ENCODE measurements around the gene ACTMAP.
"Not testable (repeated sequence)": the region's sequence is repeated elsewhere in the genome, so short reads cannot be mapped to it uniquely, and the experiment has no call there.

Gene ACTMAP

DNA sequence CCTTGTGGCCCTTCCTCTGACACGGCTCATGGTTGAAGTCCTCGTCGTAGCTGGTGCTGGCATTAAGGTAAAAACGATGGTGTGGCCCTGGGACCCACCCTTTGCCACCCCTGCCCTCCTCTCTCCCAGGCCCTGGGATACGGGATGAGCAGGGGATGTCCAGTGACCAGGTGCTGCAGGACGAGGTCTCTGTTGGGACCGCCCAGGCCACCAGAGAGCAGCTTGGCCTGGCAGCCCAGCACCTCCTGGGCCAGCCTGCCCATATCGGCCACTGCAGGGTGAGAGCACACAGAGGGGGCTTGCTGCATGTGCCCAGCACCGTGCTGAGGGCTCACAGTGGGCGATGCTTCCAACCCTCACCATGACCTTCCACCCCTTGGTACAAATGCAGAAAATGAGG is 6.4 kb downstream of the ACTMAP start:
- DNase-seq (ENCODE audit: low read depth in 2 of 2) = no peak

DNA sequence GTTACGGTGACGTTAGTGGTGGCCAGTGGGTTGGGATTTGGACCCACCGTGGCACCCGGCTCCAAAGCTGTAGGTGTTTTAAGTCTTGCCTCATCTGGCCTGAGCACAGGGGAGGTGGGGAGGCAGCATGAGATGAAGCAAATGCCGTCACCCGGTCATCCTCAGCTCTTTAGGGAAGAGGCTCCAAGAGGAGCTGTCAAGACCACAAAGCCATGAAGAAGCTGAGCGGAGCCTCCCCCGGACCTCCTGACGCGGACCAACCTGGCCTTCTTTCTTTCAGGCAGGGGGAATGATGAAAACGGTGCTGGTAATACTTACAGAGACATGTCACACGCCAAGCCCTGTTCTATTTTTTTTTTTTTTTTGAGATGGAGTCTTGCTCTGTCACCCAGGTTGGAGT is 7.4 kb downstream of the ACTMAP start:
- no peak for DNase-seq (ENCODE audit: low read depth in 2 of 2)

DNA sequence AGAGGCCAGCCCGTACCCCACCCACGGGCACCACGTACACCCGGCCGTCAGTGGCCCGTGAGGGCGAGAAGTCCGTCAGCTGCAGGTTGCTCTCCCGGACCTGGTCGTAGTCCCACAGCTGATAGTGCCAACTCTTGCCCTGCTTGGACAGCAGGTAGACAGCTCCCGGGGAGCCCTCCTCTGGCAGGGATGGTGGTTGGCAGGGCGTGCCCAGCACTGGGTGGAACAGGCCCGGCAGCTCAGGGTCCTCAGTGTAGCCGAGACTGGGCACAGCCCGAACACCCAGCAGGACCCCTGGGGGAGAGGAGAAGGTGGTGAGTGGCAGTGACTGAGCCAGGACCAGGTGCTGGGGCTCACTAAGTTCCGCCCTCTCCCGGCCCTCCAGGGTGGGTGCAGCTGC is 7.8 kb downstream of the ACTMAP start:
- DNase-seq (ENCODE audit: low read depth in 2 of 2) = no peak

DNA sequence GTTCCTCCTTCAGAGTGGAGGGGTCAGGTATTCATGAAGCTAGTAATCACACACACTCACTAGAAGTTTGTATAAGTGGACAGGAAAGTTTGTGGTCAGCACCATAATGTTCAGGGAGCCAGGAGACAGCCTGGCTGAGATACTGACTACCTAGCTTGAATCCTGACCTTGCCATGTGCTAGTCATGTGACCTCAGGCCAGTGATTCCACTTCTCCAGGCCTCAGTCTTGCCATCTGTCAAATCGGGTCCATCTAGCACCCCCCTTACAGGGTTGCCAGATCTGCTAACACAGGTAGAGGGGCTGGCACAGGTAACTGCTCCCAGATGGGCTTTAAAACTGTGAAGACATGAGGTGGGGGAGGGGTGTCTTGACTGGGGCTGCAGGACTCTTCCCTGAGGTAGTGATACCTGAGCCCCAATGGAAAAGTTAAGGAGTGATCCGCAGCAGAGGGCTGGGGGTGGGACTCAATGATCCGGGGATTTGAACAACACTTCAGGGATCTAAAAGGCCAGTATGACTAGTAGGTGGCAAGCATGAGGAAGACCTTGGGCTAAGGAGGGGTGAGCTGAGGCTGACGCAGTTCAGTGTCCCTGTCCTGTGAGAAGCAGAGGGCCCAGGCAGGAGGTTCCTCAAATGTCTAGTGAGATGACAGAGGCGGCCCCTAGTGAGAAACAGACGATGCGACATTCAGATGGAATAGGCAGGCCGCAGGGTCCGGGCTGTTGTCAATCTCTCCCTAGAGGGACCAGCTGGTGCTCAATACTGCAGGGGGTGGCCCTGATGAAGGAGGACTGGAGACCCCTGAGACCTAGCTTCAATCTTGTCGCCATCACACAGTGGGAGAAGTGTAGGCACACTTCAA is 8.5 kb downstream of the ACTMAP start:
- DNase-seq (ENCODE audit: low read depth in 2 of 2) = no peak

DNA sequence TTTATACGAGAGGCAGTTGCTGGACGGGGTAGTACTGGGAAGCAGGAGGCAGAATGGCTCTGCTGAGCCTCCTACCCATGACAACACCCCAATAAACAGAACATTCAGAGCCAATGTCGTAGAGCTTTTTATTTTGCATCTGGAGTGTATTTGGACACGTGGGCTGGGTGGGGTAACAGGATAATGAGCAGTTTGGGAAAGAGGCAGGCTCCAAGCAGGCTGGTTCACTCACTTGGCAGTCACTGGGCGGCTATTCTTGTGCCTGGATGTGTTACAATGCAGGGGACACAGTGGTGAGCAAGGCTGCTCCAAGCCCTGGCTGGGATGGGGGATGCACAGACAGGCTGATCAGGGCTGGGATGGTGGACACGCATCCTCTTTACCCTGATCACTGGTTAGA is 9.5 kb downstream of the ACTMAP start:
- no peak for DNase-seq (ENCODE audit: low read depth in 2 of 2)

DNA sequence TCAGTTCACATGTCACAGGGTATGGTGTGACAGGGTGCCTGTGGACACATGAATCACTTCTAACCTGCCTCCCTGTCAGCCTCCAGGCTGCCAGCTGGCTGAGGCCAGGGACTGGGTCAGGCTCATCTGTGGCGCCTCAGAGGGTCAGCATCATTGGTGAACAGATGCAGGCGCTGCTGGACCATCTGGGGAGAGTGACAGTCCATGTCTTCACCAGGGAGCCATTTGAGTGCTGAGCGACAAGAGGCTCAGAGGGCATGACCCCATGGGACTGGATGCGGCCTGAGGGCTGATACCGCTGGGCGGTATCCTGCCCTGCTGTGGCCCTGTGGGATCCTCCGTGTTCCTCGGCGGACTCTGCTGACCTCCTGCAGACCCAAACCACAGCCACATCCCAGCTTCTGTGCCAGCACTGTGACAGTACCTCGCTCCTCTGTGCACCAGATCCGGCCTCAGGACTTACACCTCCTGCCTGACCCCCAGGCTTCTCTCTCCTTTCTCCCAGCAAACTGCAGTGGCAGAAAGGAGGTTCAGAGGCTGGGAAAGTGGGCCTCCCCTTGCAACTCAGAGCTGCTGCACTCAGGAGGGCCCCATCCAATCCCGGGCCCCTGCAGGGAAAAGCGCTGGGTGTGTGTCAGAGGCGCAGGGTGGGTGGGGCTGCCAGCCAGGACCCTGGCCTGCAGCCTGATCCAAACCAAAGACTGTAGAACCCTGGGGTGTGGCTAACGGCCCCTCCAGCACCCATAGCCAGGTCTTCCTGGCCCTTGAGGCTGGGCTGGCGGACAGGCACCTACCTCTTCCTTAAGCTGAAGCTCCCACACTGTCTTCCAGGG is 10.2 kb downstream of the ACTMAP start:
- no peak for DNase-seq (ENCODE audit: low read depth in 2 of 2)

DNA sequence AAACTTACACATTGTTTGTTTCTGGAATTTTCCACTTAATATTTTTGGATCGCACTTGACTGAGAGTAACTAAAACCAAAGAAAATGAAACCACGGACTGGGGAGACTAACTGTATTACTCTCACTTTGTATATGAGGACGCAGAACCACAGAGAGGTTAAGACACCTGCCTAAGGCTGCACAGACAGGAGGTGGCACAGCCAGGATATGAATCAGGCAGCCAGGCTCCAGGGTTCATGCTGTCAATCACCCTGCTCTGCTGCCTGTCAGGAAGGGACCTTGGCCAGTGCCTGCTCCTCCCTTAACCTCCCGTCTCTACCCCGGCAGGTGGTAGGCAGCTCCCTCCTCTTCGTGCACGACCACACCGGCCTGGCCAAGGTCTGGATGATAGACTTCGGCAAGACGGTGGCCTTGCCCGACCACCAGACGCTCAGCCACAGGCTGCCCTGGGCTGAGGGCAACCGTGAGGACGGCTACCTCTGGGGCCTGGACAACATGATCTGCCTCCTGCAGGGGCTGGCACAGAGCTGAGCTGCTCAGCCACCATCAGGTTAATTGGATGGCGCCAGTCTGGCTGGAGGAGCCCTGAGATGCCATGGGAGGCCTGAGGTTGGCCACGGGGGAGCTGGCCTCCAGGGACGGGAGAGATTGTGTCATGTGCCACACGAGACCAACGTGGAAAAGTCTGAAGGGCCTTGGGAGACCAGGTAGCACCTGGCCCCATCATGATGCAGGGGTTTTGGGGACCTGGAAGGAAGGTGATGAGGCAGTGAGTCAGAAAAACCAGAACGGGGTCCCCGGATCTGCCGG is 11.0 kb downstream of the ACTMAP start:
- no peak for DNase-seq (ENCODE audit: low read depth in 2 of 2)

DNA sequence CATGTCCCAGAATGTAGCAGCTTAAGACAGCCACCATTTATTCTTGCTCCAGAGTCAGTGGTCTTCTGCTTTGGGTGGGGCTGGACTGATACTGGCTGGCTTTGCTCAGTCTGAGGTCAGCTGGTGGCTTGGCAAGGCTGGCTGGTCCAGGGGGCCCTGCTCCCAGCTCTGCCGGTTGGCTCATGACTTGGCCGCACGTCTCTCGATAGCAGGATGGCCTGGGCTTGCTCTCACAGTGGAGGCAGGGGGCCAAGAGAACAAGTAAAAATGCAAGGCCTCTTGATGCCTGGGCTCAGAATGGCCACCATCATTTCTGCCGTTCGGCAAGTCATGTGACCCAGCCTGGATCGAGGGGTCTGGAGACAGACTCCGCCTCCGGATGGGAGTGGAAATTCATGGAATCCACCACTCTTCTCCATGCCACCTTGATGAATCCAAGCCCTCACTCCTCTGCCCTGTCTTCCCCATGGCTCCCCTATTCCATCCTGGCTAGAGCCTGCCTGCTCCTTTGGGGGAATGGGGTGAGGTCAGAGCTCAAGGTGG is 13.1 kb downstream of the ACTMAP start:
- no peak for DNase-seq (ENCODE audit: low read depth in 2 of 2)

DNA sequence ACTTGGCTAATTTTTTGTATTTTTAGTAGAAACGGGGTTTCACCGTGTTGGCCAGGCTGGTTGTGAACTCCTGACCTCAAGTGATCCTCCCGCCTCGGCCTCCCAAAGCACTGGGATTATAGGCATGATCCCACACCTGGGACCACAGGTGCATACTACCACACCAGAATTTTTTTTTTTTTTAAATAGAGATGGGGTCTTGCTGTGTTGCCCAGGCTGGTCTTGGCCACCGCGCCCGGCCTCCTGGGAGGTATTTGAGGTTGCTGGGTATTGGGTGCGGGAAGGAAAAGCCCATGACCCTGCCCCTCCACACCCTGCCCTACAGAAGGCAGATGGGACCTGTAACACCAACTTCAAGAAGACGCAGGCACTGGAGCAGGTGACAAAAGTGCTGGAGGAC is 13.6 kb downstream of the ACTMAP start:
- no peak for DNase-seq (ENCODE audit: low read depth in 2 of 2)

DNA sequence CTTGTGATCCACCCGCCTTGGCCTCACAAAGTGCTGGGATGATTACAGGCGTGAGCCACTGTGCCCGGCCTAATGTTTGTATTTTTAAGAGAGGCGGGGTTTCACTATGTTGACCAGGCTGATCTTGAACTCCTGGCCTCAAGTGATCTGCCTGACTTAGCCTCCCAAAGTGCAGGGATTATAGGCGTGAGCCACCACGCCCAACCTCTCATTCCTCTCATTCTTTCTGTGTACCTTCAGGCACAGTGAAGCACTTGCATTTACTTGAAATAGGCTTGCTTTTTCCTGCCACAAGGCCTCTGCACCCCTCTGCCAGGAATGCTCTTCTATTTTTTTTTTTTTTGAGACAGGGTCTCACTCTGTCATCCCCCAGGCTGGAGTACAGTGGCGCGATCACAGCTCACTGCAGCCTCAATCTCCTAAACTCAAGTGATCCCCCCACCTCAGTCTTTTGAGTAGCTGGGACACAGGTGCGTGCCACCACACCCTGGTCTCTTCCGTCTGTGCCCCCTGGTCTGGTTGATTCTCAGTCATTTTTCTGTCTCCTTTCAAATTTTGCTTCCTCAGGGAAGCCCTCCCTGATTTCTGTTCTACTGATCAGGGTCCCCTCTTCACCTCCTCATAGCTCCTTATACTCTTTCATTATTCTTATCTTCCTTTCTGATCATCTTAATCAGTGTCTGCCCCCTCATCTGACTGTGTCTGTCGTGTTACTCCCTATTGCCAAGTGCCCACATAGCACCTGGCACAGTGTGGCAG is 15.1 kb downstream of the ACTMAP start:
- no peak for DNase-seq (ENCODE audit: low read depth in 2 of 2)

DNA sequence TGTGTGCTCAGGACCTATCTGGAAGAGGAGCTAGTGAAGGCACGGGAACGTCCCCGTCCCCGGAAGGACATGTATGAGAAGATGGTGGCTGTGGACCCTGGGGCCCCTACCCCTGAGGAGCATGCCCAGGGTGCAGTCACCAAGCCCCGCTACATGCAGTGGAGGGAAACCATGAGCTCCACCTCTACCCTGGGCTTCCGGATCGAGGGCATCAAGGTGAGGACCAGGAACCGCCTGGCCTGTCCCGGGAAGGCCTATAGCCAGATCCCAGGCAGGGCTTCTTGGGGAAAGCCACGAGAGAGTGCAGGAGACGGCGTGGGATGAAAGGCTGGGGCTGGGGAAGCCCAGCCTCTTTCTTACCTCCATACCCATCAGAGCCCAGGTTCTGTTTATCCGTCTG is 17.1 kb downstream of the ACTMAP start:
- no peak for DNase-seq (ENCODE audit: low read depth in 2 of 2)

DNA sequence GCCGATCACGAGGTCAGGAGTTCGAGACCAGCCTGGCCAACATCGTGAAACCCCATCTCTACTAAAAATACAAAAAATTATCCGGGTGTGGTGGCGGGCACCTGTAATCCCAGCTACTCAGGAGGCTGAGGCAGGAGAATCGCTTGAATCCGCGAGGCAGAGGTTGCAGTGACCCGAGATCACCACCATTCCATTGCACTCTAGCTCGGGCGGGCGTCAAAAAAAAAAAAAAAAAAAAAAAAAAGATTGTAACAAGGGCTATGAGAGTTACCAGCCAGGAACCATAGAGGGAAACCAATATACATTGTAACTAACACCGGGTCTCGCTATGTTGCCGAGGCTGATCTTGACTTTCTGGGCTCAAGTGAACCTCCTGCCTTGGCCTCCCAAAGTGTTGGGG is 18.0 kb downstream of the ACTMAP start:
- DNase-seq (ENCODE audit: low read depth in 2 of 2) = not testable (repeated sequence)

DNA sequence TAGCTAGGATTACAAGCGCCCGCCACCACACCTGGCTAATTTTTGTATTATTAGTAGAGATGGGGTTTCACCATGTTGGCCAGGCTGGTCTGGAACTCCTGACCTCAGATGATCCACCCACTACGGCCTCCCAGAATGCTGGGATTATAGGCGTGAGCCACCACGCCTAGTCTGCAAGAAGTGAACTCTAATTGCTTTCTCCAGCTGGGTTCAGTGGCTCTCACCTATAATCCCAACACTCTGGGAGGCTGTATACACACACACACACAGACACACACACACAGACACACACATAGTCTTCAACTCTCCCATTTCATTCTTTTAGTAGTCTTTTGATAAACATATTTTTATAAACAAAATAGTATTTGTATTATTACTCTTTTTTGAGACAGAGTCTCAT is 20.2 kb downstream of the ACTMAP start:
- not testable (repeated sequence) for DNase-seq (ENCODE audit: low read depth in 2 of 2)

DNA sequence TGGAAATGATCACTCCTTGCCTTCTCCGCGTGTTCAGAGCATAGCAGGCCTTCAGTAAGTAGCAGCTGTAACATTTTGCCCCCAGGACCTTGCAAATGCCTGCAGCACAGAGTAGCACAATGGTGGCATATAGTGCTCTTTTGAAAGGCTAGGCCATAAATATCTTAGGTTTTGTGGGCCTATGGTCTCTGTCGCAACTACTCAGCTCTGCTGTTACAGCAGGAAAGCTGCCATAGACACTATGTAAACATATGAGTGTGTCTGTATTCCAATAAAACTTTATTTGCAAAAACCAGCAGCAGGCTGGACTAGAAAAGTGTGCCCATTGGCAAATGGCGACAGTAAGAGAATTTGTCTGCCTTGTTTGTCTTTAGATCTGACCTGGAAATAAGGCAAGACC is 24.0 kb downstream of the ACTMAP start:
- DNase-seq (ENCODE audit: low read depth in 2 of 2) = no peak

DNA sequence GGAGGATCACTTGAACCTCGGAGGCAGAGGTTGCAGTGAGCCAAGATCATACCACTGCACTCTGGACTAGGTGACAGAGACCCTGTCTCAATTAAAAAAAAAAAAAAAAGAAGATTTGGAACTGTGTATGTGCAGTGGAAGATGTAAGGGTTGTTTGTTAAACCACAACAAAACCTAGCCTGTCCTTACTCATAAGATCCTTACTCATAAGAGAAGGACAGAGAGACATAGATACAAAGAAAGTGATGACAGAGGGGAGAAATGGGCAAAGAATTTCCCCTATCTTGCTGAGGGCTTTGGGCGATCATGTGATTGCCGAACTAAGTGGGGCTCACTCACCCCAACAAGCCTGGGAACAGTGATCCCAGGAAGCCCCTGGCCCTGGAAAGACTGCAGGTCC is 25.4 kb downstream of the ACTMAP start:
- no peak for DNase-seq (ENCODE audit: low read depth in 2 of 2)

DNA sequence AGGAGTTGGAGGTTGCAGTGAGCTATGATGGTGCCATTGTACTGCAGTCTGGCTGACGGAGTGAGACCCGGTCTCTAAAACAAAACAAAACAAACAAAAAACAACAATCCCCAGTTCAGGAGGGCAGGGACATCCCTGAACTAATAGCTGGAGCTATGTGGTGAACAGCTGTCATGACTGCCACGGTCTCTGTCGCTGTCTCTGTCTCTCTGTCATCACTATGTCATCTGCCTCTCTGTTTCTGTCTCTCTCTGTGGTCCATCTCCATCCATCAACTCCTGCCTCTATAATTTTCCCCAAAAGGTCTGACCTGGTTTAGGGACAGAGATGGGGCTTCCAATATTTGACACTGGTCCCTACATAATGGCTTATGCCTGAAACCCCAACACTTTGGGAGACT is 26.0 kb downstream of the ACTMAP start:
- DNase-seq (ENCODE audit: low read depth in 2 of 2) = no peak

DNA sequence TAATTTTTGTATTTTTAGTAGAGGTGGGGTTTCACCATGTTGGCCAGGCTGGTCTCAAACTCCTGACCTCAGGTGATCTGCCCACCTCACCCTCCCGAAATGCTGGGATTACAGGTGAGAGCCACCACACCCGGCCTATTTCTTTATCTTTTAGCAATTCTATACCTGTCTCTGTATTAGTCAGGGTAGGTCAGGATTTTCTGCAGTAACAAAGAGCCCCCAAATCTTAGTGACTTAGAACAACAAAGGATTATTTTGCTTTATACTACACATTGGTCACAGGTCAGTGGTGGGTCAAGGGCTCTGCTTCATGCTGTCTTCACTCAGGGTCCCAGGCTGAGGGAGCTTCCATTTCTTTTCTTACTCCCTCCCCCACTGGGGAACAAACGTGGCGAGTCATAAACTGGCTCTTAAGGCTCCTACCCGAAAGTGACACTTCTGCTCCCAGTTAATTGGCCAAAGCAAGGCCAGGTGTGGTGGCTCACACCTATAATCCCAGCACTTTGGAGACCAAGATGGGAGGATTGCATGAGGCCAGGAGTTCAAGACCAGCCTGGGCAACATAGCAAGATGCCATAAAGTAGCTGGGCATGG is 26.5 kb downstream of the ACTMAP start:
- no peak for DNase-seq (ENCODE audit: low read depth in 2 of 2)

DNA sequence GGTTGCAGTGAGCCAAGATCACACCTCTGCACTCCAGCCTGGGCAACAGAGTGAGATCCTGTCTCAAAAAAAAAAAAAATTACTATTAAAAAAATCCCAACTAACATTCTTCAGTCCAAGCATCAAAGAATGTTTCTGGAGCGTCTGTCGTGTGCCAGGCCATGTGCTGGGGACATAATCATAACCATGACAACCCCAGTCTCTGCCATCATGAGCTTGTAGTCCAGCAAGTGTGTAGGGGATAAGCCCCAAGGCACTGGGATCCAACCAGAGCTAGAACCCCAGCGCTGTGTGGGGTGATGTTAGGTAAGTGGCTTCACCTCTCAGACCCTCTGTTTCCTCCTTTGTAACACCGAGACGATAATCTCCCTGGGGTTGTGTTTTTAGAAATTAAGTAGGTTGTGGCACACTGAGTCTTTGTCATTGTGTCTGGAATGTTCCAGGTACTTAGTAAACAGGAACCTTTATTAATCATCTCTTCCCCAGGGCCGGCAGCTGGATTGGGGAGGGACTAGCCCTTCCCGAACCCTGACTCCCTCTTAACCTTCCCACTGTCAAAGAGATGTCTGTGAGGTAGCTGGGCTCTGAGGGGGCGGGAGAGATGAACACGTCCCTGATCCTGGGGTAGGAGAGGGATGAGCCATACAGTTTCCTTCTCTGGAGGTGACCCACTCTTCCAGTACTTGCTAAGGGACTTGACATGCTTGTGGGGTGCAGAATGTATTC is 28.2 kb downstream of the ACTMAP start:
- DNase-seq (ENCODE audit: low read depth in 2 of 2) = no peak

DNA sequence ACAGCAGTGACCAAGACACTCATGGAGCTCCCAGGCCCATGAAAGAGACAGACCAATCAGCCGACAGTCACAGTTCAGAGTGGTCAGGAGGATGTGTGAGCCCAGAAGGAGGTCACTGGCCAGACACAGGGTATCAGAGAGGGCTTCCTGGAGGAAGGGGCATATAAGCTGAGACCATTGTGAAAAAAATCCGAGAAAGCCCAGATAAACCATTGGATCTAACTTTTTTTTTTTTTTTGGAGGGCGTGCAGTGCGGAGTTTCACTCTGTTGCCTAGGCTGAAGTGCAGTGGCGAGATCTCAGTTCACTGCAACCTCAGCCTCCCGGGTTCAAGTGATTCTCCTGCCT is 29.2 kb downstream of the ACTMAP start:
- DNase-seq (ENCODE audit: low read depth in 2 of 2) = no peak

DNA sequence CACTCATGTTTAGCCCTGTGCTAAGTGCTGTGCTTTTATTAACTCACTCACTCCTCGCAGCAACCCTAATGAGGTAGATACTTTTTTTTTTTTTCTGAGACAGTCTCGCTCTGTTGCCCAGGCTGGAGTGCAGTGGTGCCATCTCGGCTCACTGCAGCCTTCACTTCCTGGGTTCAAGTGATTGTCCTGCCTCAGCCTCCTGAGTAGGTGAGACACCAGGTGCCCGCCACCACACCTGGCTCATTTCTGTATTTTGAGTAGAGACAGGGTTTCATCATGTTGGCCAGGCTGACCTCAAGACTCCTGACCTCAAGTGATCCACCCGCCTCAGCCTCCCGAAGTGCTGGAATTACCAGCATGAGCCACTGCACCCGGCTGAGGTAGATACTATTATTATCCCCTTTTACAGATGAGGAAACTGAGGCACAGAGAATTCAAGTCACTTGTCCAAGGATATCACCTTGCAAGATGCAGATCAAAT is 30.8 kb downstream of the ACTMAP start:
- DNase-seq (ENCODE audit: low read depth in 2 of 2) = no peak

Measured in stimulated activated CD4-positive, alpha-beta T cell treated with anti-CD3 and anti-CD28 coated beads, Interleukin-4, amount 100 ng/mL, for 48 hours (primary cell).